ENCODE measurements around the gene DGKH. TPM values are rescaled to one million over a fixed set of nuclear protein-coding genes. Genes with fewer than 3 reads are reported as not detected.

Gene DGKH
- total RNA-seq, 1 experiment from 2014 or later: 9.2 TPM

- POLR2A ChIA-PET: no interaction called here
- Histone ChIP-seq H3K4me1 (ENCODE audit: control insufficient read depth in 1 of 2, insufficient read depth in 2 of 2, low read length in 2 of 2) (peaks cover 11 to 24% of the 10 kb centered on the region in 2 experiments), H3K27ac (ENCODE audit: low read depth, low read length) (no peak overlapping the region), H3K9ac (ENCODE audit: low read length) (no peak overlapping the region), H4K20me1 (ENCODE audit: insufficient read depth) (no peaks in the 10 kb centered on the region), H3K4me3 (replicated peaks in 1 of 2; ENCODE audit: low read depth in 1 of 2, low read length in 2 of 2) (no peak overlapping the region), H3K4me2 (ENCODE audit: low read length) (no peak overlapping the region), H3K9me2 (ENCODE audit: insufficient read depth) (no peaks in the 10 kb centered on the region), H3K27me3 (ENCODE audit: insufficient read depth, low read length) (no peaks in the 10 kb centered on the region), H3K9me3 (ENCODE audit: control insufficient read depth in 1 of 2, insufficient read depth in 1 of 2, low read depth in 1 of 2, low read length in 2 of 2) (no peaks in the 10 kb centered on the region), H3K36me3 (ENCODE audit: control insufficient read depth in 1 of 2, insufficient read depth in 2 of 2, low read length in 2 of 2) (no peaks in the 10 kb centered on the region), H3K79me2 (ENCODE audit: insufficient read depth, low read length) (peaks cover 44% of the 10 kb centered on the region), H2AFZ (ENCODE audit: low read depth, low read length, poor library complexity, severe bottlenecking) (no peak overlapping the region)
- CTCF ChIA-PET: no interaction called here
- RAD21 ChIA-PET (ENCODE audit: low non-redundant PET in 1 of 2, low total read pairs in 2 of 2, uncharacterized antibody in 2 of 2, unreplicated experiment in 2 of 2): interaction anchor here in 1 of 2 experiments (0.6 kb wide), 1 partner anchor 991 kb away, joined by 4 read pairs; no protein-coding TSS in a partner anchor
- intact Hi-C loops (cut with micrococcal nuclease): no loop called here
- no TSS peak for BruUV-seq (replicated peaks)
- DNase-seq (ENCODE audit: low read depth, low spot score) (no peak), ATAC-seq (no peak)
- no peak for TF ChIP-seq ZNF274 (IDR thresholded peaks at IDR 0.05; ENCODE audit: low read depth, low read length)
- TF ChIP-seq ZBTB33 (IDR thresholded peaks at IDR 0.05; ENCODE audit: extremely low read depth, insufficient replicate concordance, low read length): no peak
- TF ChIP-seq EZH2phosphoT487 (IDR thresholded peaks at IDR 0.05; ENCODE audit: borderline replicate concordance): no peak
- TF ChIP-seq ZFX (IDR thresholded peaks at IDR 0.05): no peak
- TF ChIP-seq POLR2A (IDR thresholded peaks at IDR 0.05; ENCODE audit: borderline replicate concordance, extremely low read depth, insufficient read depth, insufficient read length): no peak
- no peak for TF ChIP-seq POLR2AphosphoS5 (IDR thresholded peaks at IDR 0.05; ENCODE audit: low read depth, low read length)
- no peak for TF ChIP-seq EGR1 (IDR thresholded peaks at IDR 0.05; ENCODE audit: low read depth)
- TF ChIP-seq ATF3 (IDR thresholded peaks at IDR 0.05): no peak
- TF ChIP-seq JUND (IDR thresholded peaks at IDR 0.05): no peak
- TF ChIP-seq ELF1 (IDR thresholded peaks at IDR 0.05; ENCODE audit: borderline replicate concordance, low read depth): no peak
- no peak for TF ChIP-seq RAD21 (IDR thresholded peaks at IDR 0.05; ENCODE audit: low read depth)
- TF ChIP-seq EZH2 (IDR thresholded peaks at IDR 0.05): no peak
- no peak for TF ChIP-seq MAX (IDR thresholded peaks at IDR 0.05)
- TF ChIP-seq FOSL1 (IDR thresholded peaks at IDR 0.05; ENCODE audit: low read depth): no peak
- no peak for TF ChIP-seq SP1 (IDR thresholded peaks at IDR 0.05; ENCODE audit: low read depth)
- TF ChIP-seq SRF (IDR thresholded peaks at IDR 0.05; ENCODE audit: low read depth): no peak
Observed at GRCh38 chr13:42275098-42275471, 226.6 kb downstream of the DGKH start.

Measured in HCT116 (cell line).